H9 (cell line): ENCODE measurements around the gene NTF3. TPM values are rescaled to one million over a fixed set of nuclear protein-coding genes. Genes with fewer than 3 reads are reported as not detected.

ENCODE experiments used
- DNase-seq: peaks from one replicate; pipeline ENCODE4 v3.0.0-alpha.2; 2017
- H2AFZ ChIP-seq: one replicate; pipeline ENCODE4 v1.6.1; 2013; ENCODE audit warnings: mild to moderate bottlenecking, low read length, control low read depth, moderate library complexity
- H2AK5ac ChIP-seq: 2 replicates; pipeline ENCODE4 v1.6.1; 2013; ENCODE audit warnings: low read length, control low read depth, mixed read lengths; ENCODE audit not compliant: insufficient read length
- H2BK120ac ChIP-seq: one replicate; pipeline ENCODE4 v1.6.1; 2013; ENCODE audit warnings: low read depth, mild to moderate bottlenecking, low read length, control low read depth, inconsistent platforms; ENCODE audit not compliant: poor library complexity, severe bottlenecking
- H2BK12ac ChIP-seq: 2 replicates; pipeline ENCODE4 v1.6.1; 2013; ENCODE audit warnings: low read length, control low read depth, mixed read lengths, low read depth; ENCODE audit not compliant: insufficient read length
- H2BK15ac ChIP-seq: 2 replicates; pipeline ENCODE4 v1.6.1; 2013; ENCODE audit warnings: low read depth, low read length, control low read depth
- H2BK20ac ChIP-seq: one replicate; pipeline ENCODE4 v1.6.1; 2013; ENCODE audit warnings: low read depth, mild to moderate bottlenecking, low read length, control low read depth, inconsistent platforms; ENCODE audit not compliant: poor library complexity, severe bottlenecking
- H2BK5ac ChIP-seq: 2 replicates; pipeline ENCODE4 v1.6.1; 2013; ENCODE audit warnings: low read length, control low read depth, mixed read lengths; ENCODE audit not compliant: insufficient read length
- H3K14ac ChIP-seq: 2 replicates; pipeline ENCODE4 v1.6.1; 2013; ENCODE audit warnings: low read length, control low read depth; ENCODE audit not compliant: insufficient read depth
- H3K18ac ChIP-seq: 2 replicates; pipeline ENCODE4 v1.6.1; 2013; ENCODE audit warnings: low read depth, mild to moderate bottlenecking, mixed read lengths, low read length, control low read depth; ENCODE audit not compliant: insufficient read length
- H3K23ac ChIP-seq: 2 replicates; pipeline ENCODE4 v1.6.1; 2013; ENCODE audit warnings: low read length, control low read depth, mixed read lengths, low read depth; ENCODE audit not compliant: insufficient read length
- H3K23me2 ChIP-seq: 2 replicates; pipeline ENCODE4 v1.6.1; 2013; ENCODE audit warnings: low read depth, mild to moderate bottlenecking, mixed read lengths, low read length, control low read depth; ENCODE audit not compliant: insufficient read length, poor library complexity, severe bottlenecking
- H3K27ac ChIP-seq: 2 replicates; pipeline ENCODE4 v1.5.1; 2013; ENCODE audit warnings: low read length, control low read depth, mixed read lengths, low read depth; ENCODE audit not compliant: insufficient read length
- H3K27me3 ChIP-seq: 2 replicates; pipeline ENCODE4 v1.6.1; 2013; ENCODE audit warnings: low read length, control low read depth, inconsistent platforms; ENCODE audit not compliant: insufficient read depth
- H3K4ac ChIP-seq: 2 replicates; pipeline ENCODE4 v1.6.1; 2013; ENCODE audit warnings: low read depth, mild to moderate bottlenecking, control low read depth, inconsistent platforms, low read length, moderate library complexity
- H3K4me1 ChIP-seq: 2 replicates; pipeline ENCODE4 v1.6.1; 2013; ENCODE audit warnings: low read length, control low read depth, inconsistent platforms; ENCODE audit not compliant: insufficient read depth
- H3K4me2 ChIP-seq: 2 replicates; pipeline ENCODE4 v1.6.1; 2013; ENCODE audit warnings: low read length, control low read depth, mixed read lengths; ENCODE audit not compliant: insufficient read length, insufficient read depth
- H3K56ac ChIP-seq: 2 replicates; pipeline ENCODE4 v1.6.1; 2013; ENCODE audit warnings: low read depth, mild to moderate bottlenecking, mixed read lengths, low read length, control low read depth; ENCODE audit not compliant: insufficient read length
- H3K79me1 ChIP-seq: 2 replicates; pipeline ENCODE4 v1.6.1; 2013; ENCODE audit warnings: low read depth, mild to moderate bottlenecking, moderate library complexity, low read length, control low read depth, inconsistent platforms; ENCODE audit not compliant: insufficient read depth, poor library complexity, severe bottlenecking
- H3K79me2 ChIP-seq: 2 replicates; pipeline ENCODE4 v1.6.1; 2013; ENCODE audit warnings: low read length, control low read depth, inconsistent platforms; ENCODE audit not compliant: insufficient read depth
- H3K9ac ChIP-seq: 2 replicates; pipeline ENCODE4 v1.6.1; 2013; ENCODE audit warnings: low read length, control low read depth, mixed read lengths; ENCODE audit not compliant: insufficient read length; ENCODE audit errors: extremely low read depth
- H3K9me3 ChIP-seq: one replicate; pipeline ENCODE4 v1.6.1; 2013; ENCODE audit warnings: low read depth, low read length, inconsistent platforms; ENCODE audit not compliant: control insufficient read depth
- H3T11ph ChIP-seq: one replicate; pipeline ENCODE4 v1.6.1; 2013; ENCODE audit warnings: mild to moderate bottlenecking, low read length, control low read depth, inconsistent platforms
- H4K20me1 ChIP-seq: one replicate; pipeline ENCODE4 v1.6.1; 2013; ENCODE audit not compliant: control insufficient read depth, insufficient read length, insufficient read depth
- H4K5ac ChIP-seq: 2 replicates; pipeline ENCODE4 v1.6.1; 2013; ENCODE audit warnings: low read depth, mild to moderate bottlenecking, mixed read lengths, low read length, control low read depth; ENCODE audit not compliant: insufficient read length
- H4K8ac ChIP-seq: replicated peaks from 2 replicates; pipeline ENCODE4 v1.6.1; 2013; ENCODE audit warnings: low read length, control low read depth, mixed read lengths, low read depth; ENCODE audit not compliant: insufficient read length
- H4K91ac ChIP-seq: 2 replicates; pipeline ENCODE4 v1.6.1; 2013; ENCODE audit warnings: low read depth, mild to moderate bottlenecking, moderate library complexity, mixed read lengths, low read length, control low read depth; ENCODE audit not compliant: insufficient read length
- H3K27ac Mint-ChIP-seq, 3 experiments: 2 replicates in 2 of 3; 3 replicates in 1 of 3; pipeline ENCODE4 v1.8.0; 2020 to 2021; ENCODE audit warnings: mixed read lengths in 3 of 3, mild to moderate bottlenecking in 1 of 3, moderate library complexity in 1 of 3
- H3K27me3 Mint-ChIP-seq: 2 replicates; pipeline ENCODE4 v1.8.0; 2021; ENCODE audit warnings: low read depth, mild to moderate bottlenecking, moderate library complexity, mixed read lengths
- H3K36me3 Mint-ChIP-seq, 3 experiments: 2 replicates in 2 of 3; 3 replicates in 1 of 3; pipeline ENCODE4 v1.8.0; 2020 to 2021; ENCODE audit warnings: low read depth in 3 of 3, mixed read lengths in 3 of 3; ENCODE audit not compliant: insufficient read depth in 1 of 3
- H3K4me1 Mint-ChIP-seq, 2 experiments: 2 replicates each; pipeline ENCODE4 v1.8.0; 2020; ENCODE audit warnings: mixed read lengths in 2 of 2
- H3K4me3 Mint-ChIP-seq, 2 experiments: 2 replicates in 1 of 2; 3 replicates in 1 of 2; pipeline ENCODE4 v1.8.0; 2020 to 2021; ENCODE audit warnings: mild to moderate bottlenecking in 2 of 2, mixed read lengths in 2 of 2, moderate library complexity in 1 of 2
- H3K9me3 Mint-ChIP-seq, 2 experiments: 2 replicates in 1 of 2; 3 replicates in 1 of 2; pipeline ENCODE4 v1.8.0; 2020; ENCODE audit warnings: mild to moderate bottlenecking in 2 of 2, mixed read lengths in 2 of 2, moderate library complexity in 1 of 2
- CTCF ChIP-seq: fragments of 200-600 bp; sonication (generic); conservative IDR thresholded peaks from 3 replicates; pipeline ENCODE4 v1.8.0; 2021; ENCODE audit warnings: antibody characterized with exemption, mild to moderate bottlenecking
- WGBS: extraction: QIAGEN DNeasy Blood & Tissue Kit; methylation state at CpG from one replicate; pipeline ENCODE4 v1.1.7; 2013; ENCODE audit warnings: missing lambda C conversion rate, low lambda C conversion rate, mixed read lengths; ENCODE audit not compliant: insufficient read length; ENCODE audit errors: extremely low coverage; 5-methylcytosine and 5-hydroxymethylcytosine counted together
- total RNA-seq: library from RNA; stranded (reverse); gene quantifications from 2 replicates; pipeline ENCODE4 v1.2.1, GENCODE V29; 2021

Gene NTF3
- total RNA-seq, 1 experiment from 2014 or later = 0.48 TPM

- Histone ChIP-seq H2BK12ac (no peak overlapping the region), H3K4me2 (no peak overlapping the region), H3K9me3 (no peaks in the 10 kb centered on the region), H3K79me2 (no peaks in the 10 kb centered on the region), H3K27ac (no peak overlapping the region), H4K5ac (no peak overlapping the region), H3K79me1 (no peaks in the 10 kb centered on the region), H3K56ac (no peak overlapping the region), H3T11ph (no peak overlapping the region), H3K18ac (no peak overlapping the region), H3K4ac (no peak overlapping the region), H4K20me1 (no peaks in the 10 kb centered on the region), H3K9ac (no peak overlapping the region), H2BK120ac (no peak overlapping the region), H2BK5ac (no peak overlapping the region), H3K4me1 (no peaks in the 10 kb centered on the region), H4K91ac (no peak overlapping the region), H2AK5ac (no peak overlapping the region), H2AFZ (no peak overlapping the region), H4K8ac (no peak overlapping the region), H3K27me3 (no peaks in the 10 kb centered on the region), H3K23me2 (no peaks in the 10 kb centered on the region), H2BK15ac (no peak overlapping the region), H2BK20ac (no peak overlapping the region), H3K23ac (no peak overlapping the region), H3K14ac (no peak overlapping the region)
- no peaks in the 10 kb centered on the region for H3K9me3 Mint-ChIP-seq
- no peak overlapping the region for H3K4me3 Mint-ChIP-seq
- no peak overlapping the region for H3K27ac Mint-ChIP-seq
- no peak for DNase-seq
- H3K27me3 Mint-ChIP-seq = no peaks in the 10 kb centered on the region; the same call in 1 of the 2 replicates
- peaks cover 9 to 13% of the 10 kb centered on the region in 2 experiments for H3K4me1 Mint-ChIP-seq
- no CpG with 5 or more reads among the region's 2 CpGs for WGBS
- no peaks in the 10 kb centered on the region for H3K36me3 Mint-ChIP-seq
- no peak for TF ChIP-seq CTCF
Observed at GRCh38 chr12:5391653-5392052, 40.3 kb upstream of the NTF3 start.
